HG03565 (cell line): ENCODE data around the gene CBY2.
"Not testable (repeated sequence)": the region's sequence is repeated elsewhere in the genome, so short reads cannot be mapped to it uniquely, and the experiment has no call there.

Experiments used
- ATAC-seq: cut with Tn5 transposase; IDR thresholded peaks from one replicate; pipeline ENCODE4 v1.9.1; 2021; ENCODE audit warnings: mild to moderate bottlenecking, moderate library complexity; ENCODE audit not compliant: unreplicated experiment

The CBY2 gene

DNA sequence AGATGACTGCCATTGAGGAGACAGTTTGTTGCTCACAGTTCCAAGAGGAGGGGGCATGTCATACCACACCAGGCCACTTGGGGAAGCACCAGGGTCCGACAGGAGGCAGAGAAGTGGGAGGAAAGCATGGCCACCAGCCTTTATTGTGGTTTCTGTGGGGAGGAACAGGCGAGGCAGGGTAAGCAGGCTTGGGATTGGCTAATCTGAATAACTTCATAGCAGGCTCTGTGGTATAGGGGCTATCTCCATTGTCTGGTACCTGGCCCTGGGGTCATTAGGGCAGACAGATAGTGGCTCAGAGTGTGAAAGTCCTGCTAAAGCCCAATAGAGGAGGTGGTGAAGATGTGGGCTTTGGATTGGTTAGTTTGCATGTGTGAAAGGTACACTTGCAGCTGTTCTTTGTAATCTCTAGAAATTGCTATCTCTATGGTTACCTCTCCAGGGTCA, 35.5 kb downstream of the CBY2 start:
- no peak for ATAC-seq

DNA sequence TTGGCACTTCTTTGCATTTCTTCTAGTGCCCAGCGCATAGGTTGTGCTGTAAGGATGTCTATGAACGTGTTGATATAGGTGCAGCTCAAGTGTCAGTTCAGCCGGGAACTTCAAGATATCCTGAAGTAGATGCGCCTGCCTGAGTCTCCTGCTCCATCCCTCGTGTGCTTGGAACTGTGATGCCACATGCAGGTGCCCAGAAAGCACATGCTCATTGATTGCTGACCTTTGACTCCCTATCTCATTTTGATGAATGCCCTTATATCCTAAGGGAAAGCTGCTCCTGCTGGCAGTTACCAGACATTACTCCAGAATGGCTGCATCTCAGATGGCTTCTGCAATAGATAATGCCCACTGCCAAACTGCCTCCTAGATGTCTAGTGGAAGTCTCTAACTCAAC, 40.9 kb downstream of the CBY2 start:
- ATAC-seq, result no peak

DNA sequence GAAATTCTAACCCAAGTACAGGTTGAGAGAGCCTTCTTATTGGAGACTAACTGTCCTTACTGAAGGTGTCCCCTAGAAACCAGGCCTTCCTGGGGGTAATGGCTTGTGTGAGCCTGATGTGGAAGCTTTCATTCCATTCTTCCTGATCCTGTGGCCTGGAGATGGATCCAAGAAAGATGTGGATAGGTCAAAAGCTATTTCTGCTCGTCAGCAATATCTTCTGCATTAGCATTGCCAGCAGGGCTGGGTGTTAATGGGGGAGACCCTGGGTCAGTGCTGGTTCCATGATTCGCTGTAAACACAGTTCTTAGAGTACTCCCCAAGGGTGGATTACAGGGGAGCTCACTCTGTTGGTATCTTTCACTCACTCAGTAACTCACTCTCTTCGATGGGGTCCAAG, 42.9 kb downstream of the CBY2 start:
- no peak for ATAC-seq

DNA sequence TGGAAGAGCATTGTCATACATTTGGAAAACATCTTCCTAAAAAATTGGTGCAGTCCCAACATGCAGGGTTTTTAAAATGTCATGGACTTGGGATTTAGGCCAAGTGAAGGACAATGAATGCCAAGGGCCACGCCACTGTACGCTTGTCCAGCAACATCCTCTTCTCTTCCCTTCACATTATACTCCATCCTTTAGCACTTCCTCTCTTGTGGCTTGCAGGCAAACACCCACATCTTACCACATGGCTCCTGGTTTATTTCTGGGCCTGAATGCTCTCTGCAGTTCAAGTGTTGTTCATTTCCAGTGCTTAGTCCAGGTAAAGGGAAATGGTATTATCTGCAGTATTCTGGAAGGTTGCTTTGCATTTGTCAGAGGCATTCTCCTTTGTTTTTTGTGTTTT, 45.0 kb downstream of the CBY2 start:
- ATAC-seq, result no peak

DNA sequence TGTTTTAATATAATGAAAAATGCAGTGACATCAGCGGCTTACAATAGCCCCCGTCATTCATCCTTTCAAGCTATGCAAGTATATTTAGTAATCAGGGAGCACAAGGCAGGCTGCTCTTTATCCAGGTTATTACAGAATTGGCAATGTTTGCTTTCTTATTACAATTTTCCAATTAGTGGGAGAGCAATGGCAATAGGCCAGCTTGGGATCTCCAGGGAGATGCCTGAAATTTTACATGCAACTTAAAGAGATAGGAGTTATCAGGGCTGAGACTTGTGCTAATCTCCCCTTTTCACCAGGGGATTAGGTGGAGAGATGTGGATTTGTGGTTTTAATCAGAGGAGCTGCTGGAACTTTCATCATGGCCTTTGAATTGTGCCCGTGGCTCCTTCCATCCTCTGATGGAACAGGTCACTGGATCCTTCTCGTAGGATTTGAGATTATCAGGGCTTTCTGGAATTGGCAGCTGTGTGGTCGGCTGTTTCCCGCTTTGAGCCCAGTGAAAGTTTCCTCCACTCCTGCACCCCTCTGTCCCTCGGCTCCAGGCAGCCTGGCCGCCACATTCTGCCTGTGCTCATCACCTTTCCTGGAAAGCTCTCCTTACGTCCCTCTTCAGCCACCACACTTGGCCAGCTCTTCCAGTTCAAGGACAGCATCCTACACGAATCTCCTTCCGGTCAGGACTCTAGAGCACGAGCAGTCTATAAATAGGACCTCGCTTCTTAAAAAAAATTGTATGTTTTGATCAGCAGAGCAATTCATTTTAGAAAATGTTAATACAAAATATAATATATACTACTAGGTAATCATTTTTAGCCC, 47.0 kb downstream of the CBY2 start:
- ATAC-seq, result no peak

DNA sequence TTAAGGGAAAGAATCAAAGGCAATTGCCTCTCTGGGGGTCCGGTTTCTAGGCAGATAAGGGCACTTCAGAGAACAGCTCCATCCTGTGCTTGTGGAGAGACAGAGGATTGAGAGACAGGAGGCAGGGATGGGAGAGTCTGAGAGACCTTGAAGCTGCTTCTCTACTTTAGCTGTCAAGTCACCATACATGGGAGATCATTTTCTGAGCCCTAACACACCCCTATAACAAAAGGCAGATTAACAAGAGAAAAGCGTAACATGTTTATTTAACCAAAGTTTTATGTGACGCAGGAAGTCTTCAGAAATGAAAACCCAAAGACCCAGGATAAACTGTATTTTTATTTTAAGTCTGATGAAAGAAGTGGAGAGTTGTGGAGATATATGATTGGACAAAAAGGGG, 48.4 kb downstream of the CBY2 start:
- ATAC-seq, result no peak

DNA sequence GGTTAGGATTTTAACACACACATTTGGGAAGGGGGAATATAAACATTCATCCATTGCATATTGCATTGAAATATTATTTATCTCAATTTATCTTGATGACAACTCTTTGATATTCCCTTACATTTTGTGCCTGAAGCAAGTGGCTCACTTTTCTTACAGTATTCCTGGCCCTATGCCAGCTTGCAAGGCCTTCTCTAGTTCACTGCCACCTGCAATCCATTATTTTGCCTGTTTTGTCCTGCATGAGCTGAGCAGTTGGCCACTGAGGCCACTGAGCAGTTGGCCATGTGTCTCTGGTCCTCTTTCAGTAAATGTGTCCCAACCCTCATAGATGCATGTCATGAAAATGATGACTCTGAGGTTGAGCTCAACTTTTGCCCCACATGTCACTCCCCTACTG, 49.8 kb downstream of the CBY2 start:
- ATAC-seq, result no peak

DNA sequence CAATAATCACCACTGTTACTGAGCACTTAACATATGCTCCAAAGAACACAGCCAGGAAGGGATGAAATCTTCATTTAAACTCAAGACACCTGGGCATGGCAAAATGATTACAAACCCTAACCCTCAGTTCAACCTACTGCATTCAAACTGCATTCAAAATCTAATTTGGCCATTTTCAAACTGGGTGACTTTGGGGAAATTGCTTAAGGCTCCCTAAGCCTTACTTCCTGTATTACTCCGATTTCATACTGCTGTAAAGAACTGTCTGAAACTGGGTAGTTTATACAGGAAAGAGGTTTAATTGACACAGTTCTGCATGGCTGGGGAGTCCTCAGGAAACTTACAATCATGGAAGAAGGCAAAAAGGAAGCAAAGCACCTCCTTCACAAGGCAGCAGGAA, 50.4 kb downstream of the CBY2 start:
- no peak for ATAC-seq

DNA sequence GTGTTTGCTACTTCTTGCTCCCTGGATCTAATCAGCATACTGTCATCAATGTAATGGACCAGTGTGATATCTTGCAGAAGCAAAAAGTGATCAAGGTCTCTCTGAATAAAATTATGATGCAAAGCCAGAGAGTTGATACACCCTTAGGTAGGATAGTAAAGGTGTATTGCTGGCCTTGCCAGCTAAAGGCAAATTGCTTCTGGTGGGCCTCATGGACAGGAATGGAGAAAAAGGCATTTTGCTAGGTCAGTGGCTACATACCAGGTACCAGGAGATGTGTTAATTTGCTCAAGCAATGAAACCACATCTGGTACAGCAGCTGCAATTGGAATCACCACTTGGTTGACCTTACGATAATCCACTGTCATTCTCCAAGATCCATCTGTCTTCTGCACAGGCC, 54.4 kb downstream of the CBY2 start:
- ATAC-seq, result not testable (repeated sequence)

DNA sequence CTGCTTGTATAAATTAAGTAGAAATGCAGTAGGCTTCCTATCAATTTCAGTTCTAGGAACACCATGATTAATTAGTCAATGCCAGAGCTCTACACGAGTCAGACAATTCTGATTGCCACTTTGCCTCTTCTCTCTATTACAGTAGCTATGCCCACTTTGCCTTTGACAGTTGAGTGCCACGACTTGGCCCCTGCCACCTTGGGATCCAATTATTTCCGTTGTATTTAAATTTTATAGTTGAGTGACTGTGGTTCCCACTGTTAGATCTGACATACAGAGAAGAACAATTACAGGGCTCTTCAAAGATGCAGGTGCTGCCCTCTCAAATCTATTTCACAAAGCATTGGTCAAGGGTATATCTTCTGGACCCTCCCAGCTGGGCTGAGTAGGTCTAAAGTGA, 55.5 kb downstream of the CBY2 start:
- ATAC-seq, result not testable (repeated sequence)

DNA sequence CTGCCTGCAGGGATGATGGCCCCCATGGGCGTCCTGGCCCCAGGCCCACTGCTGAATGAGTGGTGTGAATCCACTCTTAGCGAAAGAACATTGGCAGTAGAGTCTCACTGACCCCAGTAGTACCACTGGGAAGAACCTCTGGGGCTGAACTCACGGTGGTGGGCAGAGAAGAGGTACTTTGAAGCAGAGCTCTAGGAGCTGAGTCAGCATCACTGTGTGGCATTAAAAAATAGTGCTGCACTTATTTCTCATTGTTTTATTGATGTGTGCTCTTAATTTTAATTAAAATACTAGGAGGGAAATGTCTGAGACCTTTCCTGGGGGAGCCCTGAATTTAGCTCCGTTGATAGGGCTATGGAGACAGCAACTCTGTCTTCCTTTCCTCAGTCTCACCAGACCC, 61.3 kb downstream of the CBY2 start:
- no peak for ATAC-seq
